BJ (cell line): Measurements from ENCODE around the gene GPSM1. TPM values are rescaled to one million over a fixed set of nuclear protein-coding genes. Genes with fewer than 3 reads are reported as not detected.

Source experiments
- CTCF ChIA-PET: fragments of 350-600 bp; formaldehyde crosslinking; extraction: SDS; loops from one replicate; lab custom pipeline; 2021; ENCODE audit warnings: antibody characterized with exemption, inconsistent platforms; lab: Yijun Ruan, JAX
- POLR2A ChIA-PET: fragments of 300-600 bp; sonication (Branson Sonifier 250); formaldehyde crosslinking; extraction: SDS; loops from one replicate; lab custom pipeline; 2021; ENCODE audit warnings: antibody characterized with exemption; lab: Charles Lee
- DNase-seq: peaks from one replicate; pipeline ENCODE4 v3.0.0-alpha.2; 2011; ENCODE audit warnings: low read depth
- H3K27me3 ChIP-seq: 2 replicates; pipeline ENCODE4 v1.6.0; 2011; ENCODE audit warnings: low read length; ENCODE audit not compliant: control insufficient read depth, insufficient read depth
- H3K36me3 ChIP-seq: 2 replicates; pipeline ENCODE4 v1.5.1; 2011; ENCODE audit warnings: low read length; ENCODE audit not compliant: control insufficient read depth, insufficient read depth
- H3K4me3 ChIP-seq: 2 replicates; pipeline ENCODE4 v1.5.1; 2011; ENCODE audit warnings: low read depth, mild to moderate bottlenecking, control low read depth, low read length
- polyA plus RNA-seq: library from polyadenylated mRNA; depleted of rRNA; stranded (reverse); fragments of >200 nt; gene quantifications from 2 replicates; pipeline ENCODE4 v1.2.3, GENCODE V29; 2011
- TF ChIP-seq, protein P1 (sequence below): IDR thresholded peaks from 2 replicates; pipeline ENCODE4 v1.5.1; 2011; ENCODE audit warnings: low read depth, mild to moderate bottlenecking, control low read depth, inconsistent platforms, low read length, moderate library complexity; ENCODE audit not compliant: insufficient read depth

Gene GPSM1
- polyA plus RNA-seq, 1 experiment = 33.1 TPM

DNA sequence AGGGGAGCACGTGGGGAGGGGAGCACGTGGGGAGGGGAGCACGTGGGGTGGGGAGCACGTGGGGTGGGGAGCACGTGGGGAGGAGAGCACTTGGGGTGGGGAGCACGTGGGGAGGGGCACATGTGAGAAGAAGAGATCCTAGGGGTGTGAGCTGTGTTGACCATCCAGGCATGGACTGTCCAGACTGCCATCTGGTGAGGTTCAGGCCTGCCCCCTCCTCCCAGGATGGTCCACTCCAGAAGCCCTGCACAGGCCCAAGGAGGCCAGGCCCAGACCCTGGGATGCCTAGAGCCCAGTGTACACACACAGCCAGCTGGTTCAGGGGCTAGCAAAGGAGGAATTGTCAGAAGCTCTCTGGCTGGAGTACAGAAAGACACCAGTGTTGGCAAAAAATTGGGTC is 70.3 kb downstream of the GPSM1 start:
- CTCF ChIA-PET = interaction anchor here (1.2 to 2.6 kb wide), 3 partner anchors 52 to 85 kb away, joined by 3 to 17 read pairs (median 7); no protein-coding TSS in a partner anchor
- no peaks in the 10 kb centered on the region for H3K27me3 ChIP-seq
- peaks cover 43% of the 10 kb centered on the region for H3K36me3 ChIP-seq
- H3K4me3 ChIP-seq = no peak overlapping the region
- no peak for DNase-seq
- POLR2A ChIA-PET = no interaction called here
- TF ChIP-seq, protein P1, sequence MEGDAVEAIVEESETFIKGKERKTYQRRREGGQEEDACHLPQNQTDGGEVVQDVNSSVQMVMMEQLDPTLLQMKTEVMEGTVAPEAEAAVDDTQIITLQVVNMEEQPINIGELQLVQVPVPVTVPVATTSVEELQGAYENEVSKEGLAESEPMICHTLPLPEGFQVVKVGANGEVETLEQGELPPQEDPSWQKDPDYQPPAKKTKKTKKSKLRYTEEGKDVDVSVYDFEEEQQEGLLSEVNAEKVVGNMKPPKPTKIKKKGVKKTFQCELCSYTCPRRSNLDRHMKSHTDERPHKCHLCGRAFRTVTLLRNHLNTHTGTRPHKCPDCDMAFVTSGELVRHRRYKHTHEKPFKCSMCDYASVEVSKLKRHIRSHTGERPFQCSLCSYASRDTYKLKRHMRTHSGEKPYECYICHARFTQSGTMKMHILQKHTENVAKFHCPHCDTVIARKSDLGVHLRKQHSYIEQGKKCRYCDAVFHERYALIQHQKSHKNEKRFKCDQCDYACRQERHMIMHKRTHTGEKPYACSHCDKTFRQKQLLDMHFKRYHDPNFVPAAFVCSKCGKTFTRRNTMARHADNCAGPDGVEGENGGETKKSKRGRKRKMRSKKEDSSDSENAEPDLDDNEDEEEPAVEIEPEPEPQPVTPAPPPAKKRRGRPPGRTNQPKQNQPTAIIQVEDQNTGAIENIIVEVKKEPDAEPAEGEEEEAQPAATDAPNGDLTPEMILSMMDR = no peak

DNA sequence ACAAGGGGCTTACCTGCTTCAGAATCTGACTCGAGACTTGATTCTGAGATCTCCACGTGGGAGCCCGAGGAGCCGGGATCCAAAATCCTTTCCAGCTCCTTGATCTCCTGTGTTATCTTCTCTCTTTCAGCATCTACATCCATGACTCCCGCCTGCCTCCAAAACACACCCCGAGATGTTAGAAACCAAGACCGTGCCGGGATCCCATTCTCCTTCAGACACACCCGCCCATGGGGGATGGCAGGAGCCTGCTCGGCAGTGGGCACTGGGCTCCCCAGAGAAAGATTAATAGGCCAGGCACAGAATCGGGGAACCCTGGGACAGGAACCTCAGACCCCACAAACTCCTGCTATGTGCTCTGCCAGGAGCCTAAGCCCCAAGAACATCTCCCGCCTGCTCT is 70.9 kb downstream of the GPSM1 start:
- Histone ChIP-seq H3K36me3 (peaks cover 38% of the 10 kb centered on the region), H3K4me3 (no peak overlapping the region), H3K27me3 (no peaks in the 10 kb centered on the region)
- TF ChIP-seq, protein P1 = no peak
- DNase-seq = no peak
- ChIA-PET CTCF (interaction anchor here (1.4 to 6.5 kb wide), 4 partner anchors 53 to 92 kb away, joined by 3 to 84 read pairs (median 12); no protein-coding TSS in a partner anchor), POLR2A (no interaction called here)

DNA sequence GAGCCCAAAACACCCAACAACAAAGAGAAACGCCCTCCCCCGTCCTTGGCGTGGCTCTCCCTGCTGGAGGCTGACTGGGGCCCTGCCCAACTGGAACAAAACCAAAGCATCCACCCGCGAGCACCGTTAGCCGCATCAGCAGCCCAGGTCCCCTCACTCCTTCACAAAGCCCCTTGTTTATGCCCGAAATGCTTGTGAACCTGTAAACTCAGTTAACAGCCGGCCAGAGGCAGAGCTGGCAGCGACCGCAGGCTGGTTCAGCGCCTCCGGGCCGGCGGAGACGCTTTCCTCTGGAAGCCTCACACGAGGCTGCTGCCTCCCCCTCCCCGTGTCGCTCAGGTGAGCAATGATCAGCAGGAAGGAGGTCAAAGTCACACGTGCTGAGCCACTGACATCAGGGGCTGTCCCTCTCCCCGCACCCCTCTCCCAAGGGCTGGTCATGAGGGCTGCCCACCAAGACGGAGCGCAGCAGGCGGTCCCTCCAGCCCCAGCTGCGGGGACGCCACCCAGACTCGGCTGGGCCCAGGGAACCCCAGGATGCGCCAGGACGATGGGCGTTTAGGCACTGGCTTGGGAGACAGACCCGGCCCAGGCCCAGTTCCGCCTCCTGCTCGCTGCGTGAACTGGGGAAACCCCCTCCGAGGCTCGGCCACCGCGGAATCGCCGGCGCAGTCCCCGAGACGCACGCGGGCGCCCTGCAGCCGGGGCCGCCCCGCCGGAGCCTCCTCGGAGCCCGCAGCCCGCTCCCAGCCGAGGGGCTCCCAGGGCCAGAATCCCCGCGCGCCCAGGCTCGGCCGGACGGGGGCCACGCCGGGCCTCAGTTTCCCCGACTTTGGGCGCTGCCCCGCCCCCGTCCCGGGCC is 72.1 kb downstream of the GPSM1 start:
- Histone ChIP-seq H3K36me3 (peaks cover 31% of the 10 kb centered on the region), H3K27me3 (no peaks in the 10 kb centered on the region), H3K4me3 (peak overlapping the region; percentile 59)
- ChIA-PET CTCF (interaction anchor here (0.5 to 6.5 kb wide), 6 partner anchors 10 to 505 kb away, joined by 3 to 84 read pairs (median 6); no protein-coding TSS in a partner anchor), POLR2A (no interaction called here)
- TF ChIP-seq, protein P1 = no peak
- no peak for DNase-seq

DNA sequence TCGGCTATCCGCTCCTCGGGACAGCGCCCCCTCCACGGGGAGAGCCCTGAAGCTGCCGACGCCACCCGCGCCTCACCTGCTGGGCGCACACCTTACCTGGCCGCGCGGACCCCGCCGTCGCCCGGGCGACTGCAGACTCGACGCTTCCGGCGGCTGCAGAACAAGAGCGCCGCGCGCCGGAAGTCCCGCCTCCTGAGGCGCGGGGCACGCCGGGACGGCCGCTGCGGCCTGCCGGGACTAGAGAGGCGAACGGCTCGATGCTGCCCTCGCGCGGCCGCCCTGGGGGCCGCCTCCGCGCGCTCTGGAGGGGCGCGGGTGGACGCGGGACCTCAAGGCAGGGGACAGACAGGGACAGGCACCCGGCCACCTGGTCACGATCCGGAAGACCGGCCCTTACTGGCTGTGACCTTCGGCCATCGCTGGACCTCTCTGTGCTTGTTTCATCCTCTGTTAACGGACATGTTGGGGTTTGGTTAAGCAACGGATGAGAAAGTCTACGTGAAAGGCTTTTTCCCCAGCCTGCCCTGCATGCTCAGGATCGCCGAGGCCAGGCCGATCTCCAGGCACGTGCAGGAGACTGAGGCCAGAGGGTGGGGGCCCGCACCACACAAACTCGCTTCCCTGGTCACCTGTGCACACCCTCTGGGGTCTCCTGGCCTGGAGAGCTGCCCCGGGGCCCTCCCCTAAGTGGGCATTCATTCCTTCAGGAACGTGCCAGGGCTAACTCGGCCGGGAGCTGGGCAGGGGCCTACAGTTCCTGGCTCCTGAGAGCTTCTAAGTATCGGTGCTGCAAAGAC is 72.9 kb downstream of the GPSM1 start, which contains the start of gene SNAPC4:
Gene SNAPC4 (minus strand): TSS at position 133 of the 797 bp plus-strand sequence. CDS start 1,742 bp downstream, outside the sequence.
- peaks cover 27% of the 10 kb centered on the region for H3K36me3 ChIP-seq
- ChIA-PET POLR2A (no interaction called here), CTCF (interaction anchor here (0.5 to 6.5 kb wide), 16 partner anchors 9 to 504 kb away, joined by 3 to 84 read pairs (median 4); partner anchors contain the start of genes DNLZ, ENTR1 and PMPCA)
- peak; percentile 17 for DNase-seq
- TF ChIP-seq, protein P1 = peak; percentile 58
- peak within 1 kb of the TSS; percentile 59 for H3K4me3 ChIP-seq
- H3K27me3 ChIP-seq = no peaks in the 10 kb centered on the region
